RWPE1 (cell line): ENCODE data around the gene LMF1.

Source experiments
- CTCF ChIA-PET: fragments of 350-600 bp; sonication (Branson Sonifier 250); formaldehyde crosslinking; extraction: SDS; loops from one replicate; lab custom pipeline; 2021; lab: Yijun Ruan, JAX
- POLR2A ChIA-PET: fragments of 400-600 bp; formaldehyde crosslinking; extraction: SDS; loops from one replicate; lab custom pipeline; 2020; ENCODE audit warnings: antibody characterized with exemption; ENCODE audit not compliant: low non-redundant PET; lab: Yijun Ruan, JAX
- DNase-seq: peaks from one replicate; pipeline ENCODE4 v3.0.0; 2012; ENCODE audit warnings: low spot score
- H3K27ac ChIP-seq: fragments of 450-650 bp; 2 replicates; pipeline ENCODE4 v1.5.1; 2017
- CTCF ChIP-seq: fragments of 450-650 bp; conservative IDR thresholded peaks from 2 replicates; pipeline ENCODE4 v1.5.1; 2017; ENCODE audit warnings: low read depth, mild to moderate bottlenecking

The LMF1 gene

DNA sequence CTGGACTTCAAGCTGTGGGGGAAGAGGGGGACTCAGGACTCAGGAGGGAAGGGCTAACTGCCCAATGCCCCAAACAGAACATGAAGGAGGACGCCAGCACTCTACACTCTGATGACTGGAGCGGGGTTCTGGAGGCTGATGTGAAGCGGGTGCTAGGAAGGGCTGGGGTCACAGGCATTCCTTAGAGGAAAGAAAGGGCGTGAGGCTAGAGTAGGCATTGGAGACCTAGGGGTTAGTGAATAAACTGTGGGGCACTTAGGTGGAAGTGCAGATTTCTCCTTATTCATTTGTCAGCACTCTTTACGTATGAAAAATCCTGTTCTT is 760 bp upstream of the LMF1 start:
- H3K27ac ChIP-seq = no peak overlapping the region
- no peak for DNase-seq
- ChIA-PET POLR2A (no interaction called here), CTCF (no interaction called here)
- no peak for TF ChIP-seq CTCF

- CTCF ChIA-PET = interaction anchor here (0.7 kb wide), 1 partner anchor 14 kb away, joined by 4 read pairs; no protein-coding TSS in a partner anchor
- TF ChIP-seq CTCF = no peak
- POLR2A ChIA-PET = no interaction called here
- peak overlapping the region; percentile 85 for H3K27ac ChIP-seq
- DNase-seq = peak; percentile 26
These were observed 408 bp downstream of the LMF1 start for GRCh38 chr16:970386-970765.

DNA sequence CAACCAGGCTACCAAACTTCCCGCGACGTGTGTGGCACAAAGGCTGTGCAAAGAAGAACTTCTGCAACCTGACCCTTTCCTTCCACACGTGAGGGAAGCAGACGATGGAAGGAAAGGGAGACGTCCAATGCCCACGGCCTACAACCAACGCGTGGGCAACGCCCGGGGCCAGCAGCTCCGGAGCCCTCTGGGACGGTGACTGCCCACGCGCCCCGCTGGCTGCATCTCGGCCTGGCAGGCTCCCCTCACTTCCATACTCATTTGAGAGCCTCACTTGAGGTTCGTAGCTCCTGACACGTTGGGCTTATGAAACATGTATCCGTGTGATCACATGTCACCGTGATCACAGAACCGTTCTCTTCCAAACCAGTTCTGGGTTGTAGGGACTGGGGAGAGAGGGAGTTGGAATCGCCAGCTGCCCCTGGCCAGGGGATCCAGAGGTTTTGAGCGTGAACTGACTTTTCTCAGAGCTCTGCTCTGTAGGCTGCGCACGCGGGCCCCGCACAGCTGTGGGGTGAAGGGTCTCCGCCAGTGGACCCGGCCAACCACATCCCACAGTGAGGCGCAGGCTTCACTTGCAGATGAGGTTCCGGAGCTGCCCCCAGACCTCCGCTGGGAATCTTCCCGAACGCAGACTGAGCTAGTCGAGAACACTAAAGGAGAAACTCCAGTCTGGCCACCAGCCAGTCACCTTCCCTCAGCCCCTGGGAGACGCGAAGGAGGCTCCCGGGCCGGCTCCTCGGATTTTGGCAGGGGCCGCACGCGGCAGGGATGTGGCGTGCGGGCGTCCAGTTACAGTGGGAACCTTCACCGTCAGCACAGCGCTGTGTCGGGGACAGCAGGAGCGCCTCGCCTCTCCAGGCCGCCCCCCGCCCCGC is 1.0 kb downstream of the LMF1 start:
- CTCF ChIA-PET = interaction anchor here (0.7 kb wide), 1 partner anchor 15 kb away, joined by 4 read pairs; no protein-coding TSS in a partner anchor
- H3K27ac ChIP-seq = peak overlapping the region; percentile 85
- POLR2A ChIA-PET = no interaction called here
- TF ChIP-seq CTCF = no peak
- DNase-seq = no peak

- 0 out of 2 replicates have a peak overlapping the region, but pooled peaks have one; percentile 5 for H3K27ac ChIP-seq
- DNase-seq = no peak
- TF ChIP-seq CTCF = no peak
- POLR2A ChIA-PET = no interaction called here
- CTCF ChIA-PET = no interaction called here
These were observed 2.2 kb downstream of the LMF1 start for GRCh38 chr16:968620-969019.

- POLR2A ChIA-PET = no interaction called here
These were observed 3.1 kb downstream of the LMF1 start for GRCh38 chr16:967546-968295.

More at GRCh38 chr16:967546-968295, 3.1 kb downstream of the LMF1 start:
- TF ChIP-seq CTCF = no peak
- CTCF ChIA-PET = no interaction called here
- peak overlapping the region; percentile 15; the same call in 1 of the 2 replicates for H3K27ac ChIP-seq
- DNase-seq = no peak
